Lower leg skin (tissue), 4 donors: ENCODE results near the gene ST3GAL6. TPM values are rescaled to one million over a fixed set of nuclear protein-coding genes. Genes with fewer than 3 reads are reported as not detected.

Source experiments
- DNase-seq, 2 donors: peaks; one replicate each; pipeline ENCODE4 v3.0.0-alpha.2; 2019; ENCODE audit warnings: low spot score in 2 of 2
- H3K4me3 ChIP-seq: fragments of 200-600 bp; sonication (generic); 2 replicates; pipeline ENCODE4 v1.5.1; 2017; ENCODE audit warnings: mild to moderate bottlenecking, low read depth; ENCODE audit not compliant: poor library complexity, severe bottlenecking
- POLR2A ChIP-seq, 2 donors: fragments of 450-650 bp; IDR thresholded peaks; one replicate each; pipeline ENCODE4 v1.6.1; 2016 to 2017; ENCODE audit warnings: antibody characterized with exemption in 2 of 2, mild to moderate bottlenecking in 1 of 2, moderate library complexity in 1 of 2
- WGBS, 2 donors: methylation state at CpG; one replicate each; pipeline ENCODE4 v1.1.5; 2018; 5-methylcytosine and 5-hydroxymethylcytosine counted together
- intact Hi-C: fragments of 100-400 bp; cut with DNase I; formaldehyde crosslinking; loops from one replicate; pipeline ENCODE4 v1.15.0; 2023; ENCODE audit warnings: low total_unique reads
- total RNA-seq, 4 donors: library from RNA; depleted of rRNA; stranded (reverse); fragments of >200 nt; gene quantifications; one replicate each; pipeline ENCODE4 v1.1.0, GENCODE V29; 2016
- TF ChIP-seq, protein P1 (sequence below), 3 donors: fragments of 450-650 bp; IDR thresholded peaks; one replicate each; pipeline ENCODE4 v1.5.1; 2016; ENCODE audit warnings: antibody characterized with exemption in 3 of 3, mild to moderate bottlenecking in 3 of 3, moderate library complexity in 2 of 3

ST3GAL6 gene
- total RNA-seq, 4 donors from 2014 or later, result 19.2 to 40.8 (median 24.3) TPM

- 66 to 69% methylated on average over 7 of the region's 7 CpGs for WGBS, 2 donors
- intact Hi-C loops, result no loop called here
- no peak for DNase-seq
- no peak for TF ChIP-seq POLR2A (IDR thresholded peaks at IDR 0.05)
- TF ChIP-seq, protein P1, sequence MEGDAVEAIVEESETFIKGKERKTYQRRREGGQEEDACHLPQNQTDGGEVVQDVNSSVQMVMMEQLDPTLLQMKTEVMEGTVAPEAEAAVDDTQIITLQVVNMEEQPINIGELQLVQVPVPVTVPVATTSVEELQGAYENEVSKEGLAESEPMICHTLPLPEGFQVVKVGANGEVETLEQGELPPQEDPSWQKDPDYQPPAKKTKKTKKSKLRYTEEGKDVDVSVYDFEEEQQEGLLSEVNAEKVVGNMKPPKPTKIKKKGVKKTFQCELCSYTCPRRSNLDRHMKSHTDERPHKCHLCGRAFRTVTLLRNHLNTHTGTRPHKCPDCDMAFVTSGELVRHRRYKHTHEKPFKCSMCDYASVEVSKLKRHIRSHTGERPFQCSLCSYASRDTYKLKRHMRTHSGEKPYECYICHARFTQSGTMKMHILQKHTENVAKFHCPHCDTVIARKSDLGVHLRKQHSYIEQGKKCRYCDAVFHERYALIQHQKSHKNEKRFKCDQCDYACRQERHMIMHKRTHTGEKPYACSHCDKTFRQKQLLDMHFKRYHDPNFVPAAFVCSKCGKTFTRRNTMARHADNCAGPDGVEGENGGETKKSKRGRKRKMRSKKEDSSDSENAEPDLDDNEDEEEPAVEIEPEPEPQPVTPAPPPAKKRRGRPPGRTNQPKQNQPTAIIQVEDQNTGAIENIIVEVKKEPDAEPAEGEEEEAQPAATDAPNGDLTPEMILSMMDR (IDR thresholded peaks at IDR 0.05), result no peak
- H3K4me3 ChIP-seq, result no peak overlapping the region
Observed at GRCh38 chr3:98843266-98843959, 80.3 kb downstream of the ST3GAL6 start.

Other genes starting within 250 kb of the ST3GAL6 start
- gene CLDND1, start 240.4 kb upstream of the ST3GAL6 start, total RNA-seq, result 100 to 1,000 TPM; 118 to 323 (median 215) TPM
- not detected for gene GPR15, start 231.4 kb upstream of the ST3GAL6 start, total RNA-seq
- 10 to 100 TPM; 21.8 to 28.6 (median 25.0) TPM for gene CPOX, start 169.7 kb upstream of the ST3GAL6 start, total RNA-seq
- gene DCBLD2, start 138.4 kb downstream of the ST3GAL6 start, total RNA-seq, result 10 to 100 TPM; 13.8 to 22.8 (median 15.3) TPM